GM12873 (cell line): ENCODE results near the gene RLBP1.

Experiments used
- CTCF ChIP-seq: IDR thresholded peaks from 2 replicates; pipeline ENCODE4 v1.5.1; 2012; ENCODE audit warnings: low read depth, mild to moderate bottlenecking, moderate library complexity, low read length, control low read depth; ENCODE audit not compliant: insufficient read depth; ENCODE audit errors: missing control alignments

Gene RLBP1

DNA sequence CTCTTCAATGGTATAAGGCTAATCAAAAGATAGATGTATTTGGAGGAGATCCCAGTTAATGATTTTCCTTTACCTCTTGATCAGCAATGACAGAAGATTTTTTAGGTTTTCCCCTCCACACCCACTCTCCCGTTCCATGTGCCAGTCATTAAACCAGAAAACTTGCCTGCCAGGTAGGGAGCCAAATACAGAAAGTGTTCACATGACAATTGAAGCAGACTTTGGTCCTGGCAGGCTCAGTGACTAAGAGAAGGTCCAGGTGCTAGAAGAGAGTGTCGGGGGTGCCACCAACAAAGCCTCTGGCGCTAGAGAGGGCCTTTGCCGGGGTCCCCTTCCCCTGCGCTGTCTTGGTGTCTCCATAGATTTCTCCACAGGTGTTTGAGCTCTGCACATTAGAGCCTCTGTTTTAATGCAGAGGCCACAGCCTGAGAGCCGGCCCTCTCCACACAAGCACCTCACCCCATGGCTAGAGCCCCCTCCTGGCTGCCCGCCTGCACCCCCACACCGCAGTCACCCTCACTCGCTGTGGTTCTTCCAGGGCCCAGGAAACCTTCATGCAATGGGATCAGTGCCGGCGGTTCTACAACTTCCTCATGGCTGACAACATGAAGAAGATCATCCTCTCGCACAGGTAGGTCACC is 36.4 kb downstream of the RLBP1 start:
- TF ChIP-seq CTCF: no peak

GRCh38 chr15:89184357-89184756 is 37.0 kb downstream of the RLBP1 start:
- TF ChIP-seq CTCF: no peak

- TF ChIP-seq CTCF: no peak
Observed at GRCh38 chr15:89179966-89180875, 41.2 kb downstream of the RLBP1 start.

DNA sequence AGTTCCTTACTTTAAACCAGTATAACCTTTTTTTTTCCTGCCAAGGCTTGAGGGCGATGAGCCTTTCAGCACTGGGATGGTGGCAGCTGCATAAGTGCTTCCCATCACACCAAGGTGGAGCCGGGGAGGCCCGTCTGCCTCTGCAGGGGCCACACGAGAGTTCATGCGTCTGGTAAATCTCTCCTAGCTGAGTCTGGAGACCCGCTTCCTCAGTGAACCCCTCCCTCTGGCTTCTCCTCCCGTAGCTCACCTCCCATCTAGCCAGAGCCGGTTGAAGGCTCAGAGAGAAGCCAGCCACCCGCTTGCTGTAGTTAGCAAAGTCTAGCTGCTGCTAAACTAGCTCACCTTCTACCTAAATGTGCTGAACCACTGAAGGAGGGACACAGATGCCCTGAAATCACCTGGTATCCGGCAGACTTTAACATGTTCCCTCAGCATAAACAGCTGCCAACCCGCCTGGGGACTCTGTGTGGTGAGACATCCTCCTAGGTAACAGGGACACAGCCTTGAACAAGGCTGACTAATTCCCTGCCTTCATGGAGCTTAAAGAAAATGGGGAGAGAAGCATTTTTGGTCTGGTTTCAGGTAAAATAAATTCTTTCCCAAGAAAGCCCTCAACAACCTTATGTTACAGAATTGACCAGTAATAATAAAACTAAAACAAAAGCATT is 42.9 kb downstream of the RLBP1 start:
- TF ChIP-seq CTCF: no peak

DNA sequence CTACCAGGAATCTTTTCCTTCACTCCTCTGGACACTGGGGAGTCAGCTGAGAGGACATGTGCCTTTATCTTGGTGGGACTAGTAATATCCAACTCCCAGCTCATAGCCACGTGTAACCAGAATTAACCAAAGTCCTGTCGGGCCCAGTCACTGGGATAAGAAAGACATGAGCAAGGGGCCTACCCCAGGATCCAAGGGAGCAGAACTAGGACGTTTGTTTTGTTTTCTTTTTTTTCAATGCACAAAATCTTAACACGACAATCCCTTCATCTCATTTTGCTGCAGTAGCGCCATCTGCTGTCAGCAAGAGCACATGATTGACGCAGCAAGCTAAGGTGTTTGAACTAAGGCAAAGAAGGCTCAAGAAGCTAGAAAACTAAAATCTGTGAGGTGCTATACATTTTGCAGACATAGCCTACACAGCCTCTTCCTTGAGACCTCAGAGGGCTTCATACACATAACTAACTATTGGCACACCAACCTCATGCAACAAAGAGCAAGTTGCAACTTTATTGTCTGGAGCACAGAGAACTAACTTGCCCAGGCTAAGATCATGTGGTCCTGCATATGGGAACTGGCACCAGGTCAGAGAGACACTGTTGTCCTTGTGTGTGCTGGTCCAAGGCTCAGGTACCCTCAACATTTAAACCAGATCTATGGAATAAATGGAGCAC is 43.6 kb downstream of the RLBP1 start:
- peak; percentile 87 for TF ChIP-seq CTCF

- no peak for TF ChIP-seq CTCF
Observed at GRCh38 chr15:89177116-89177515, 44.3 kb downstream of the RLBP1 start.
